ENCODE measurements around the gene OR5B2.

DNA sequence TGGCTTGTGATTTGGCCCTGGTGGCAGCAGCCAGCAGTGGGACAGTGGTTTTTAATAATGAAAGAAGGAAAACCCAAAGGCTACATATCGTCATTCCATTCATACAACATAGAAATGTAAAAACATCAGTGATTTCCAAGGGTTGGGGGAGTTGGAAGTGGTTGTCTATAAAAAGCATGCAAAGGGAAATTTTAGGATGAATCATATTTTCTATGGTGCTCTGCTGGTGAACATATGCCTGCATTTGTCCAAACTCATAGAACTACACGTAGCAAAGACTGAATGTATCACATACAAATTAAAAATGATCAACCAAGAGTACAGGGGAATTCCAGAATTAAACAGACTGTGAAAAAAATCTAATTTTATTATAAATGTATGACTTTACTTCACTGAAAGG lies 32.3 kb downstream of the OR5B2 start:
- no peak for TF ChIP-seq CTCF (conservative IDR thresholded peaks at IDR 0.05 in 1 of 2, IDR thresholded peaks at IDR 0.05 in 1 of 2; ENCODE audit: extremely low read depth in 1 of 2, insufficient read depth in 1 of 2, low read depth in 1 of 2, low read length in 2 of 2)
- no peak for TF ChIP-seq EZH2 (IDR thresholded peaks at IDR 0.05; ENCODE audit: borderline replicate concordance, low read length)

All from mammary epithelial cell (primary cell).